Ishikawa (cell line): Measurements from ENCODE around the gene RPS6KA2.

ENCODE experiments used
- CEBPB ChIP-seq: IDR thresholded peaks from 2 replicates; pipeline ENCODE4 v1.6.1; 2012
- CREB1 ChIP-seq: IDR thresholded peaks from 2 replicates; pipeline ENCODE4 v1.6.1; 2012; ENCODE audit warnings: low read depth
- EGR1 ChIP-seq: IDR thresholded peaks from 2 replicates; pipeline ENCODE4 v1.6.1; 2012
- EP300 ChIP-seq: IDR thresholded peaks from 2 replicates; pipeline ENCODE4 v1.6.1; 2012; ENCODE audit warnings: borderline replicate concordance
- FOXM1 ChIP-seq: IDR thresholded peaks from 2 replicates; pipeline ENCODE4 v1.6.1; 2012; ENCODE audit warnings: low read depth, borderline replicate concordance
- TAF1 ChIP-seq: IDR thresholded peaks from 2 replicates; pipeline ENCODE4 v1.6.1; 2012; ENCODE audit warnings: low read depth, mild to moderate bottlenecking
- TCF12 ChIP-seq: IDR thresholded peaks from 2 replicates; pipeline ENCODE4 v1.6.1; 2012; ENCODE audit warnings: low read depth
- YY1 ChIP-seq: IDR thresholded peaks from 2 replicates; pipeline ENCODE4 v1.6.1; 2012; ENCODE audit warnings: low read depth
- ZBTB7A ChIP-seq: IDR thresholded peaks from 2 replicates; pipeline ENCODE4 v1.6.1; 2012; ENCODE audit warnings: low read depth
- TF ChIP-seq, protein P1 (sequence below): IDR thresholded peaks from 2 replicates; pipeline ENCODE4 v1.6.1; 2012; ENCODE audit warnings: low read depth, mild to moderate bottlenecking
- TF ChIP-seq, protein P2 (sequence below): IDR thresholded peaks from 2 replicates; pipeline ENCODE4 v1.6.1; 2012
- TF ChIP-seq, protein P3 (sequence below): IDR thresholded peaks from 2 replicates; pipeline ENCODE4 v1.6.1; 2012

DNA sequence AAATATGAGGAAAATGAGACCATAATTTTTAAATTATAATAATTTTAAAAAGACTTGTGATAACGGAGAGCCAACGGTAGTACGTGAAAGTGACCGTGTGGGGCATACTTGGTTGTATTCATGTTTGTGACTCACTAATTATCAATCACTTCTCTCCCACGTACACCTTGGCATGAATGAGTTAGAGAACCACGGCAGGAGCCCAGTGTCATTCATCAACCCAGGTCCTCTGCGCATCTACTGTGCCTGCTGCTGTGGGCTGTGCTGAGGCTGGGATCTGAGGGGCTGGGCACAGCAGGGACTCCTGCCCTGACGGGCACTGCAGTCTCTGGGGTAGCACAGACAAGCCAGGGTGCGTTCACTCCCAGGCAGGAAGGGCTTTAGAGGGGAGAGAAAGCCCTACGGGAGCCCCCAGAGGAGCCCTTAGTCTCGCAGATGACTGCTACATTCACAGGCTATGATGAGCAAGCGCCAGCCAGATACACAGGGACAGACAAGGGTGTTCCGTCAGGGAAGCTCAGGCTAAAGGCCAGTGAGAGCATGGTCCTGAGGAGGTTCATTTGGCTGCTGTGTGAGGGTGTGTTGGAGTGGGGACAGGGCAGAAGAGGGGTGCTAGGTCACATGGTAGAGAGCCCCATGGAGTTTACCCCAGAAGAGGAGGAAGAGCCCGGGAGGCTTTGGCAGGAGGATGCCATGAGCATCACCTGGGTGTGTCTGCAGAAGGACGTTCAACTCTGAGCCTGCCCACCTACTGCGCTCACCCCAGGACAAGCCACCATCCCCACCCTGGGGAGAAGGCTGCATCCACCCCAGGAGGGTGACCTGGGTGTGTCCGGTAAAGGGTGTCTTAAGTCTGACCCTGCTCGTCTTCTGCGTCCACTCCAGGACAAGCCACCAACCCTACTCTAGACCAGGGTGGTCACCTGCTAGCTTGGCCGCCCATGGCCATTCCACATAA lies 8.2 kb upstream of the RPS6KA2 start:
- TF ChIP-seq, protein P1, sequence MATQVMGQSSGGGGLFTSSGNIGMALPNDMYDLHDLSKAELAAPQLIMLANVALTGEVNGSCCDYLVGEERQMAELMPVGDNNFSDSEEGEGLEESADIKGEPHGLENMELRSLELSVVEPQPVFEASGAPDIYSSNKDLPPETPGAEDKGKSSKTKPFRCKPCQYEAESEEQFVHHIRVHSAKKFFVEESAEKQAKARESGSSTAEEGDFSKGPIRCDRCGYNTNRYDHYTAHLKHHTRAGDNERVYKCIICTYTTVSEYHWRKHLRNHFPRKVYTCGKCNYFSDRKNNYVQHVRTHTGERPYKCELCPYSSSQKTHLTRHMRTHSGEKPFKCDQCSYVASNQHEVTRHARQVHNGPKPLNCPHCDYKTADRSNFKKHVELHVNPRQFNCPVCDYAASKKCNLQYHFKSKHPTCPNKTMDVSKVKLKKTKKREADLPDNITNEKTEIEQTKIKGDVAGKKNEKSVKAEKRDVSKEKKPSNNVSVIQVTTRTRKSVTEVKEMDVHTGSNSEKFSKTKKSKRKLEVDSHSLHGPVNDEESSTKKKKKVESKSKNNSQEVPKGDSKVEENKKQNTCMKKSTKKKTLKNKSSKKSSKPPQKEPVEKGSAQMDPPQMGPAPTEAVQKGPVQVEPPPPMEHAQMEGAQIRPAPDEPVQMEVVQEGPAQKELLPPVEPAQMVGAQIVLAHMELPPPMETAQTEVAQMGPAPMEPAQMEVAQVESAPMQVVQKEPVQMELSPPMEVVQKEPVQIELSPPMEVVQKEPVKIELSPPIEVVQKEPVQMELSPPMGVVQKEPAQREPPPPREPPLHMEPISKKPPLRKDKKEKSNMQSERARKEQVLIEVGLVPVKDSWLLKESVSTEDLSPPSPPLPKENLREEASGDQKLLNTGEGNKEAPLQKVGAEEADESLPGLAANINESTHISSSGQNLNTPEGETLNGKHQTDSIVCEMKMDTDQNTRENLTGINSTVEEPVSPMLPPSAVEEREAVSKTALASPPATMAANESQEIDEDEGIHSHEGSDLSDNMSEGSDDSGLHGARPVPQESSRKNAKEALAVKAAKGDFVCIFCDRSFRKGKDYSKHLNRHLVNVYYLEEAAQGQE: no peak
- TF ChIP-seq, protein P2, sequence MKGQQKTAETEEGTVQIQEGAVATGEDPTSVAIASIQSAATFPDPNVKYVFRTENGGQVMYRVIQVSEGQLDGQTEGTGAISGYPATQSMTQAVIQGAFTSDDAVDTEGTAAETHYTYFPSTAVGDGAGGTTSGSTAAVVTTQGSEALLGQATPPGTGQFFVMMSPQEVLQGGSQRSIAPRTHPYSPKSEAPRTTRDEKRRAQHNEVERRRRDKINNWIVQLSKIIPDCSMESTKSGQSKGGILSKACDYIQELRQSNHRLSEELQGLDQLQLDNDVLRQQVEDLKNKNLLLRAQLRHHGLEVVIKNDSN: no peak
- TF ChIP-seq, protein P3, sequence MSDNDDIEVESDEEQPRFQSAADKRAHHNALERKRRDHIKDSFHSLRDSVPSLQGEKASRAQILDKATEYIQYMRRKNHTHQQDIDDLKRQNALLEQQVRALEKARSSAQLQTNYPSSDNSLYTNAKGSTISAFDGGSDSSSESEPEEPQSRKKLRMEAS: no peak
- TF ChIP-seq ZBTB7A (no peak), FOXM1 (no peak), EGR1 (no peak), TCF12 (no peak), YY1 (no peak), EP300 (no peak), CEBPB (no peak), CREB1 (no peak), TAF1 (no peak)
